ENCODE data around the gene MIOX. TPM values are rescaled to one million over a fixed set of nuclear protein-coding genes. Genes with fewer than 3 reads are reported as not detected.

MIOX gene
- total and polyA plus RNA-seq, 2 of the 13 experiments (the other 11 are each of a cell fraction or from before 2014, with no cell fraction given) = 1.5 to 2.9 TPM

- no peak for TF ChIP-seq IRF9 (CRISPR knock-in tag; IDR thresholded peaks at IDR 0.05; ENCODE audit: borderline replicate concordance)
- no peak for TF ChIP-seq ZNF431 (CRISPR knock-in tag; IDR thresholded peaks at IDR 0.05; ENCODE audit: borderline replicate concordance, low read depth)
Measured at GRCh38 chr22:50502628-50503474, 16.2 kb downstream of the MIOX start (continued).

GRCh38 chr22:50503475-50504145 is 17.0 kb downstream of the MIOX start:
- 97% methylated on average over 17 of the region's 26 CpGs for WGBS (ENCODE audit: low lambda C conversion rate)
- FAIRE-seq (no peak), DNase-seq (ENCODE audit: low spot score) (no peak), ATAC-seq (no peak)
- H3K4me1 ChIP-seq (ENCODE audit: insufficient read depth, low read length) = peaks cover 15% of the 10 kb centered on the region
- H2AFZ ChIP-seq (ENCODE audit: low read length) = no peak overlapping the region
- BruUV-seq (replicated peaks) = no TSS peak
- no peak overlapping the region for H3K27ac ChIP-seq (ENCODE audit: extremely low read length, insufficient read depth, low read length)
- H3K4me3 ChIP-seq (replicated peaks in 1 of 3; ENCODE audit: insufficient read depth in 1 of 3, low read depth in 2 of 3, low read length in 3 of 3) = no peak overlapping the region
- ChIA-PET POLR2A (interaction anchor here (1.8 kb wide), 1 partner anchor 22 kb away, joined by 5 read pairs; the partner anchor contains the start of gene SCO2), CTCF (ENCODE audit: low intra/inter-chr PET ratio, low total read pairs) (no interaction called here)
- no peak overlapping the region for H3K4me2 ChIP-seq (ENCODE audit: low read depth, low read length)
- H3K27me3 ChIP-seq (ENCODE audit: control insufficient read depth in 1 of 2, insufficient read depth in 2 of 2, low read length in 2 of 2) = no peaks in the 10 kb centered on the region; a peak in 1 of 5 replicates
- H3K9ac ChIP-seq (ENCODE audit: insufficient read depth, low read depth, low read length) = no peak overlapping the region
- intact Hi-C loops (cut with micrococcal nuclease; ENCODE audit: unreplicated experiment) = no loop called here
- H4K20me1 ChIP-seq (ENCODE audit: insufficient read depth, low read length) = no peaks in the 10 kb centered on the region
- peaks cover 2 to 10% of the 10 kb centered on the region in 2 experiments; a peak in 1 of 5 replicates for H3K36me3 ChIP-seq (replicated peaks in 1 of 2; ENCODE audit: control insufficient read depth in 1 of 2, insufficient read depth in 2 of 2, low read length in 2 of 2)
- peaks cover 13% of the 10 kb centered on the region for H3K79me2 ChIP-seq (ENCODE audit: insufficient read depth, low read length)
- peak; percentile 20; the same call in 1 of the 2 replicates for TF ChIP-seq CTCF (CRISPR knock-in tag; IDR thresholded peaks at IDR 0.05)
- no peak for TF ChIP-seq NFE2L1 (CRISPR knock-in tag; IDR thresholded peaks at IDR 0.05; ENCODE audit: borderline replicate concordance)
- H3K9me3 ChIP-seq (ENCODE audit: low read length) = no peaks in the 10 kb centered on the region
- in situ Hi-C loops (cut with HindIII; ENCODE audit: extremely low pct_ligation_motif_present, low pct_unique_long_range_greater_than_20kb) = no loop called here
